IMR-90 (cell line): Measurements from ENCODE around the gene NCAPH2. TPM values are rescaled to one million over a fixed set of nuclear protein-coding genes. Genes with fewer than 3 reads are reported as not detected.

Experiments used
- ATAC-seq: fragments of 200-7000 bp; cut with Tn5 transposase; 2 replicates; pipeline ENCODE4 v1.9.1; 2020; ENCODE audit warnings: low read depth, mild to moderate bottlenecking, moderate library complexity
- BruUV-seq: library from RNA; stranded (reverse); fragments of 400-500 nt; replicated peaks from 2 replicates; lab custom pipeline; 2021; lab: Mats Ljungman, UMichigan
- CTCF ChIA-PET: fragments of 300-600 bp; formaldehyde crosslinking; extraction: SDS; loops from one replicate; lab custom pipeline; 2021; ENCODE audit warnings: antibody characterized with exemption; lab: Yijun Ruan, JAX
- POLR2A ChIA-PET: fragments of 300-600 bp; sonication (Branson Sonifier 250); formaldehyde crosslinking; loops from one replicate; lab custom pipeline; 2022; ENCODE audit warnings: antibody characterized with exemption; ENCODE audit not compliant: unreplicated experiment; lab: Charles Lee
- DNase-seq: peaks from one replicate; pipeline ENCODE4 v3.0.0; 2013
- H2AFZ ChIP-seq: replicated peaks from 2 replicates; pipeline ENCODE3; 2013; ENCODE audit warnings: low read length, mild to moderate bottlenecking; ENCODE audit not compliant: poor library complexity
- H2AK5ac ChIP-seq: 2 replicates; pipeline ENCODE4 v1.6.1; 2013; ENCODE audit warnings: low read depth, low read length, inconsistent platforms
- H2AK9ac ChIP-seq: replicated peaks from 2 replicates; pipeline ENCODE3; 2013; ENCODE audit warnings: mild to moderate bottlenecking, low read depth, low read length, moderate library complexity; ENCODE audit not compliant: poor library complexity
- H2BK120ac ChIP-seq: 2 replicates; pipeline ENCODE4 v1.6.1; 2013; ENCODE audit warnings: low read depth, low read length, inconsistent platforms
- H2BK15ac ChIP-seq: 3 replicates; pipeline ENCODE4 v1.6.1; 2013; ENCODE audit warnings: low read depth, low read length, inconsistent platforms
- H2BK20ac ChIP-seq: 2 replicates; pipeline ENCODE4 v1.6.1; 2013; ENCODE audit warnings: low read depth, mild to moderate bottlenecking, inconsistent platforms, low read length, moderate library complexity
- H2BK5ac ChIP-seq: 2 replicates; pipeline ENCODE4 v1.6.1; 2013; ENCODE audit warnings: mild to moderate bottlenecking, low read depth, low read length, inconsistent platforms; ENCODE audit not compliant: poor library complexity, severe bottlenecking
- H3K14ac ChIP-seq: replicated peaks from 2 replicates; pipeline ENCODE4 v1.6.1; 2013; ENCODE audit warnings: low read depth, low read length, inconsistent platforms
- H3K18ac ChIP-seq: 2 replicates; pipeline ENCODE4 v1.6.1; 2013; ENCODE audit warnings: low read depth, low read length, control low read depth
- H3K23ac ChIP-seq: 2 replicates; pipeline ENCODE4 v1.6.1; 2013; ENCODE audit warnings: low read depth, low read length, inconsistent platforms
- H3K27ac ChIP-seq: 2 replicates; pipeline ENCODE4 v1.5.1; 2013; ENCODE audit warnings: mild to moderate bottlenecking, control low read depth, low read length; ENCODE audit not compliant: insufficient read depth
- H3K27me3 ChIP-seq: 2 replicates; pipeline ENCODE4 v1.6.1; 2013; ENCODE audit warnings: low read length; ENCODE audit not compliant: control insufficient read depth, insufficient read depth
- H3K36me3 ChIP-seq: 2 replicates; pipeline ENCODE4 v1.6.1; 2013; ENCODE audit warnings: low read length, mixed read lengths; ENCODE audit not compliant: control insufficient read depth, insufficient read depth
- H3K4ac ChIP-seq: 2 replicates; pipeline ENCODE4 v1.6.1; 2013; ENCODE audit warnings: low read depth, low read length, inconsistent platforms
- H3K4me1 ChIP-seq: 2 replicates; pipeline ENCODE4 v1.6.1; 2013; ENCODE audit warnings: low read length, mixed read lengths; ENCODE audit not compliant: control insufficient read depth, insufficient read depth
- H3K4me2 ChIP-seq: 2 replicates; pipeline ENCODE4 v1.6.1; 2013; ENCODE audit warnings: low read depth, mild to moderate bottlenecking, control low read depth, low read length, moderate library complexity
- H3K4me3 ChIP-seq: 2 replicates; pipeline ENCODE4 v1.5.1; 2013; ENCODE audit warnings: low read depth, mild to moderate bottlenecking, control low read depth, low read length, moderate library complexity; ENCODE audit not compliant: insufficient read depth
- H3K56ac ChIP-seq: 2 replicates; pipeline ENCODE4 v1.6.1; 2013; ENCODE audit warnings: low read length, inconsistent platforms; ENCODE audit not compliant: insufficient read depth; ENCODE audit errors: extremely low read depth
- H3K79me1 ChIP-seq, 2 experiments: 2 replicates each; pipeline ENCODE4 v1.6.1; 2013; ENCODE audit warnings: low read length in 2 of 2, inconsistent platforms in 1 of 2, low read depth in 1 of 2
- H3K9ac ChIP-seq: 2 replicates; pipeline ENCODE4 v1.6.1; 2013; ENCODE audit warnings: low read depth, low read length, control low read depth
- H3K9me1 ChIP-seq: 2 replicates; pipeline ENCODE4 v1.6.1; 2013; ENCODE audit warnings: low read length, inconsistent platforms; ENCODE audit not compliant: insufficient read depth
- H3K9me3 ChIP-seq: 2 replicates; pipeline ENCODE4 v1.6.1; 2013; ENCODE audit warnings: low read length; ENCODE audit not compliant: control insufficient read depth, insufficient read depth
- H4K20me1 ChIP-seq: 2 replicates; pipeline ENCODE4 v1.6.1; 2013; ENCODE audit warnings: low read length, inconsistent platforms; ENCODE audit not compliant: insufficient read depth
- H4K5ac ChIP-seq: 2 replicates; pipeline ENCODE4 v1.6.1; 2013; ENCODE audit warnings: mild to moderate bottlenecking, low read depth, low read length, control low read depth
- H4K8ac ChIP-seq, 2 experiments: 2 replicates each; pipeline ENCODE4 v1.6.1; 2013; ENCODE audit warnings: low read depth in 2 of 2, low read length in 2 of 2, control low read depth in 1 of 2, inconsistent platforms in 1 of 2
- H4K91ac ChIP-seq: 2 replicates; pipeline ENCODE4 v1.6.1; 2013; ENCODE audit warnings: low read depth, low read length, inconsistent platforms; ENCODE audit not compliant: insufficient read depth
- BHLHE40 ChIP-seq: fragments of 150-350 bp; IDR thresholded peaks from 2 replicates; pipeline ENCODE4 v1.6.1; 2016; ENCODE audit warnings: mild to moderate bottlenecking, low read depth, low read length
- CEBPB ChIP-seq: IDR thresholded peaks from 2 replicates; pipeline ENCODE4 v1.6.1; 2012; ENCODE audit warnings: low read depth, low read length, improper control_type of control experiment
- CHD1 ChIP-seq: IDR thresholded peaks from 2 replicates; pipeline ENCODE4 v1.6.1; 2012; ENCODE audit warnings: low read depth, low read length, improper control_type of control experiment
- CTCF ChIP-seq: conservative IDR thresholded peaks from 2 replicates; pipeline ENCODE4 v1.5.1; 2012; ENCODE audit warnings: mild to moderate bottlenecking, low read depth, low read length, improper control_type of control experiment
- ELK1 ChIP-seq: fragments of 150-350 bp; IDR thresholded peaks from 2 replicates; pipeline ENCODE4 v1.6.1; 2016; ENCODE audit warnings: low read depth, mild to moderate bottlenecking, low read length, moderate library complexity, borderline replicate concordance
- FOS ChIP-seq: fragments of 150-350 bp; IDR thresholded peaks from 2 replicates; pipeline ENCODE4 v1.6.1; 2016; ENCODE audit warnings: low read depth, low read length
- MAFK ChIP-seq: IDR thresholded peaks from 2 replicates; pipeline ENCODE4 v1.6.1; 2012; ENCODE audit warnings: low read depth, low read length, improper control_type of control experiment
- MAZ ChIP-seq: IDR thresholded peaks from 2 replicates; pipeline ENCODE4 v1.6.1; 2012; ENCODE audit warnings: low read depth, mild to moderate bottlenecking, low read length, improper control_type of control experiment, moderate library complexity, borderline replicate concordance
- MXI1 ChIP-seq: IDR thresholded peaks from 2 replicates; pipeline ENCODE4 v1.6.1; 2012; ENCODE audit warnings: low read depth, mild to moderate bottlenecking, low read length, moderate library complexity, borderline replicate concordance
- NFE2L2 ChIP-seq: fragments of 150-350 bp; IDR thresholded peaks from 2 replicates; pipeline ENCODE4 v1.6.1; 2016; ENCODE audit warnings: low read depth, mild to moderate bottlenecking, low read length
- POLR2A ChIP-seq: IDR thresholded peaks from 2 replicates; pipeline ENCODE4 v1.6.1; 2012; ENCODE audit warnings: mild to moderate bottlenecking, low read depth, low read length
- RAD21 ChIP-seq: IDR thresholded peaks from 2 replicates; pipeline ENCODE4 v1.6.1; 2012; ENCODE audit warnings: low read length, improper control_type of control experiment
- RCOR1 ChIP-seq: IDR thresholded peaks from 2 replicates; pipeline ENCODE4 v1.6.1; 2012; ENCODE audit warnings: mild to moderate bottlenecking, low read length, improper control_type of control experiment; ENCODE audit not compliant: insufficient replicate concordance
- RFX5 ChIP-seq: IDR thresholded peaks from 2 replicates; pipeline ENCODE4 v1.8.0; 2012; ENCODE audit warnings: low read depth, mild to moderate bottlenecking, low read length, moderate library complexity
- SMC3 ChIP-seq: fragments of 150-350 bp; IDR thresholded peaks from 2 replicates; pipeline ENCODE4 v1.6.1; 2016; ENCODE audit warnings: low read depth, mild to moderate bottlenecking, antibody characterized with exemption, low read length, moderate library complexity
- USF2 ChIP-seq: fragments of 150-350 bp; IDR thresholded peaks from 2 replicates; pipeline ENCODE4 v1.6.1; 2017; ENCODE audit warnings: mild to moderate bottlenecking, antibody characterized with exemption, low read length, low read depth
- WGBS, 2 experiments: methylation state at CpG; one replicate each; pipeline versions ENCODE4 v1.1.5 to v1.1.7; 2013; ENCODE audit warnings: missing lambda C conversion rate in 2 of 2; ENCODE audit not compliant: insufficient read length in 1 of 2; ENCODE audit errors: extremely low coverage in 2 of 2; 5-methylcytosine and 5-hydroxymethylcytosine counted together
- dilution Hi-C: fragments of 300-500 bp; cut with HindIII; formaldehyde crosslinking; loops from one replicate; pipeline ENCODE4 v1.14.3; 2018; ENCODE audit warnings: low sequenced_read_pairs; ENCODE audit not compliant: unreplicated experiment
- in situ Hi-C: fragments of 300-500 bp; cut with MboI; formaldehyde crosslinking; loops from 3 replicates; pipeline ENCODE4 v1.14.3; 2019; ENCODE audit warnings: low sequenced_read_pairs, inconsistent platforms, mixed read lengths
- intact Hi-C: fragments of 100-400 bp; cut with micrococcal nuclease; formaldehyde crosslinking; loops from 2 replicates; pipeline ENCODE4 v1.10.0; 2022
- polyA plus RNA-seq, 3 experiments: library from polyadenylated mRNA; depleted of rRNA; stranded (reverse); fragments of >200 nt; gene quantifications; 2 replicates each; pipeline ENCODE4 v1.2.3, GENCODE V29; 2012; ENCODE audit warnings: low replicate concordance in 1 of 3
- total RNA-seq: library from RNA; depleted of rRNA; stranded (reverse); fragments of >200 nt; gene quantifications from 2 replicates; pipeline ENCODE4 v1.2.3, GENCODE V29; 2012

Gene NCAPH2
- total and polyA plus RNA-seq, 2 of the 4 experiments (the other 2 are of a cell fraction), result 30.2 to 38.5 TPM

GRCh38 chr22:50498322-50498890 lies 9.6 kb upstream of the NCAPH2 start:
- H2AK5ac ChIP-seq, result no peak overlapping the region
- no peak overlapping the region for H2BK120ac ChIP-seq
- no peak overlapping the region for H3K18ac ChIP-seq
- TF ChIP-seq CHD1 (no peak), CTCF (peak; percentile 72), RFX5 (no peak), CEBPB (no peak), BHLHE40 (no peak), POLR2A (no peak), SMC3 (peak; percentile 57), RCOR1 (no peak), RAD21 (peak; percentile 74), NFE2L2 (no peak), ELK1 (no peak), FOS (no peak), USF2 (no peak), MAZ (0 out of 2 replicates have a peak, but pooled peaks have one; percentile 15), MAFK (no peak), MXI1 (no peak)
- H2BK15ac ChIP-seq, result no peak overlapping the region
- dilution Hi-C loops (no loop called here), intact Hi-C loops (loop anchor here (1.0 to 2.0 kb wide), 2 partner anchors 23 to 256 kb away; partner anchors contain the start of gene SBF1), in situ Hi-C loops (no loop called here)
- no peak overlapping the region for H3K4ac ChIP-seq
- no peaks in the 10 kb centered on the region for H3K9me3 ChIP-seq
- no peak overlapping the region for H3K4me2 ChIP-seq
- H3K36me3 ChIP-seq, result peaks cover 12% of the 10 kb centered on the region; the same call in 1 of the 2 replicates
- no TSS peak for BruUV-seq
- H3K4me1 ChIP-seq, result no peaks in the 10 kb centered on the region
- no peak overlapping the region for H3K56ac ChIP-seq
- no peak overlapping the region for H4K5ac ChIP-seq
- no peak overlapping the region for H2AFZ ChIP-seq
- peaks cover 4% of the 10 kb centered on the region for H3K27me3 ChIP-seq
- no peak overlapping the region for H2BK5ac ChIP-seq
- WGBS, 2 experiments, result 0% methylated on average over 1 of the region's 13 CpGs; no CpG with 5 or more reads in 1 of the 2 experiments
- H2AK9ac ChIP-seq, result peak overlapping the region; percentile 44
- DNase-seq, result peak; percentile 51
- H4K8ac ChIP-seq, result no peak overlapping the region
- no peak overlapping the region for H3K14ac ChIP-seq
- ChIA-PET CTCF (interaction anchor here (0.5 to 0.9 kb wide), 3 partner anchors 8 to 143 kb away, joined by 3 to 4 read pairs (median 4); partner anchors contain the start of gene LMF2), POLR2A (no interaction called here)
- no peak overlapping the region for H3K4me3 ChIP-seq
- no peak overlapping the region for H2BK20ac ChIP-seq
- H3K23ac ChIP-seq, result no peak overlapping the region
- H3K9ac ChIP-seq, result no peak overlapping the region
- no peak overlapping the region for H3K27ac ChIP-seq
- ATAC-seq, result peak; percentile 98
- no peaks in the 10 kb centered on the region for H4K20me1 ChIP-seq
- H3K79me1 ChIP-seq, result no peaks in the 10 kb centered on the region
- H4K91ac ChIP-seq, result no peak overlapping the region
- H3K9me1 ChIP-seq, result no peaks in the 10 kb centered on the region
